Measurements from ENCODE around the gene SYT2.

DNA sequence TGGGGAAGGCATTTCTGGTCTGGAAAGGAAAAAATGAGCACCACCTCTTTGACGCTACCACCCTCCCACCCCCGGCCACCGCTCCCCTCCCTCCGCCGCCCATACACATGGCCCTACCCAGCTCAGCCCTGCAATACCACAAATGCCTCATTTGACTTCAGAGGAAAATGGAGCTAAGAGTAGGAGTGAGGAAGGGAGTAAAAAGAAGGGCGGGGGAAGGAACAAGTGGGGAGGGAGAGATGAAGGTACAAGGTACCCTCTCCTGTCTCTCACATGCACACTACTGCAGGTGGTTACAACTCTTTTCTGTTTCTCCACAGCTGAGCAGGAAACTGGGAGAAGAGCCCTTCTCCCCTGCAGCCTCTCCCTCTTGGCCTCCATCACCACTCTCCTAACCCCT, 7.1 kb downstream of the SYT2 start:
- TF ChIP-seq, protein P1, sequence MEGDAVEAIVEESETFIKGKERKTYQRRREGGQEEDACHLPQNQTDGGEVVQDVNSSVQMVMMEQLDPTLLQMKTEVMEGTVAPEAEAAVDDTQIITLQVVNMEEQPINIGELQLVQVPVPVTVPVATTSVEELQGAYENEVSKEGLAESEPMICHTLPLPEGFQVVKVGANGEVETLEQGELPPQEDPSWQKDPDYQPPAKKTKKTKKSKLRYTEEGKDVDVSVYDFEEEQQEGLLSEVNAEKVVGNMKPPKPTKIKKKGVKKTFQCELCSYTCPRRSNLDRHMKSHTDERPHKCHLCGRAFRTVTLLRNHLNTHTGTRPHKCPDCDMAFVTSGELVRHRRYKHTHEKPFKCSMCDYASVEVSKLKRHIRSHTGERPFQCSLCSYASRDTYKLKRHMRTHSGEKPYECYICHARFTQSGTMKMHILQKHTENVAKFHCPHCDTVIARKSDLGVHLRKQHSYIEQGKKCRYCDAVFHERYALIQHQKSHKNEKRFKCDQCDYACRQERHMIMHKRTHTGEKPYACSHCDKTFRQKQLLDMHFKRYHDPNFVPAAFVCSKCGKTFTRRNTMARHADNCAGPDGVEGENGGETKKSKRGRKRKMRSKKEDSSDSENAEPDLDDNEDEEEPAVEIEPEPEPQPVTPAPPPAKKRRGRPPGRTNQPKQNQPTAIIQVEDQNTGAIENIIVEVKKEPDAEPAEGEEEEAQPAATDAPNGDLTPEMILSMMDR (IDR thresholded peaks at IDR 0.05) = no peak
- no peak for TF ChIP-seq POLR2A (IDR thresholded peaks at IDR 0.05)

Measured in heart left ventricle (tissue), 13 donors.